Adrenal gland (tissue), 5 donors: Measurements from ENCODE around the gene DBNL.

Experiments used
- CTCF ChIP-seq, 6 experiments: fragments of 450-650 bp in 4 of 6; fragments of 200-600 bp in 2 of 6; sonication (generic) in 1 of 6; IDR thresholded peaks; 1 replicate in 5 of 6; 2 replicates in 1 of 6; pipeline versions ENCODE4 v1.5.1 to v1.8.0; 2016 to 2021; ENCODE audit warnings: antibody characterized with exemption in 6 of 6, mild to moderate bottlenecking in 2 of 6, moderate library complexity in 1 of 6
- POLR2A ChIP-seq, 2 donors: fragments of 450-650 bp; IDR thresholded peaks; one replicate each; pipeline ENCODE4 v1.6.1; 2017; ENCODE audit warnings: antibody characterized with exemption in 2 of 2, mild to moderate bottlenecking in 2 of 2, moderate library complexity in 1 of 2
- donor health status: DM: no; HTN: no; CAD: no.

GRCh38 chr7:44094883-44095592 lies 50.5 kb downstream of the DBNL start:
- TF ChIP-seq CTCF (IDR thresholded peaks at IDR 0.05) (no peak), POLR2A (IDR thresholded peaks at IDR 0.05) (no peak)
